NCI-H446 treated with DMSO at 0.1 percent for 48 hours (cell line): ENCODE results near the gene GFY.
"Not testable (repeated sequence)": the region's sequence is repeated elsewhere in the genome, so short reads cannot be mapped to it uniquely, and the experiment has no call there.

ENCODE experiments used
- DNase-seq: peaks from one replicate; lab custom pipeline; 2025; lab: John Stamatoyannopoulos, UW

Gene GFY

DNA sequence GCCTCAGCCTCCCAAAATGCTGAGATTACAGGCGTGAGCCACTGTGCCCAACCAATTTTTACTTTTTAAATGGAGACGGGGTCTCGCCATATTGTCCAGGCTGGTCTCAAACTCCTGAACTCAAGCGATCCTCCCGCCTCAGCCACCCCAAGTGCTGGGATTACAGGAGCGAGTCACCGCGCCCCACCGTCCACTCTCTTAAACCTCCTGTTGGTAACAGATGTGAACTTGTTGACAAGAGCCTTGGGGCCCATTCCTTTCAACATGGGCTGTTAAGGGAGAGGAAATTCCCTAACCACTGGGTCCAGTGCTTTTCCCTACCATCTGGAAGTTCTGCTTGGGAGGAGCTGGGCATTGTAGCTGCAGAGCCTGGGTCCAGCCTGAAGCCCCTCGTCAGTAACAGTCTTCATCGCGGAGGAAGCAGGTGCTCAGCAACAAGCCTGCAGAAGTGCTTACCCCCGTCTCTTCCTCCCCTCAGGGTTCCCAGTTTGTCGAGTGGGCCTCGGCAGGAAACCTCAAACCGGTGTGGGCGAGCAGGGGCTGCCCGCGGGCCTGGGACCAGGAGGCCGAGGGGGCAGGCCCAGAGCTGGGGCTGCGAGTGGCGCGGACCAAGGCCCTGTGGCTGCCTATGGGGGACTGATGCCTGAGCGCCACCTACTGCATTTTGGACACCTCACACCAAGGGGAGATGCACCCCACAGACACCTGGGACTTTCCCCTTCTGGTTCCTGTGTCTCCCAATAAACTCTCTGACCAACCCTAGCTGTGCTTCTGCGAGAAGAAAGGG is 44.8 kb downstream of the GFY start:
- no peak for DNase-seq

DNA sequence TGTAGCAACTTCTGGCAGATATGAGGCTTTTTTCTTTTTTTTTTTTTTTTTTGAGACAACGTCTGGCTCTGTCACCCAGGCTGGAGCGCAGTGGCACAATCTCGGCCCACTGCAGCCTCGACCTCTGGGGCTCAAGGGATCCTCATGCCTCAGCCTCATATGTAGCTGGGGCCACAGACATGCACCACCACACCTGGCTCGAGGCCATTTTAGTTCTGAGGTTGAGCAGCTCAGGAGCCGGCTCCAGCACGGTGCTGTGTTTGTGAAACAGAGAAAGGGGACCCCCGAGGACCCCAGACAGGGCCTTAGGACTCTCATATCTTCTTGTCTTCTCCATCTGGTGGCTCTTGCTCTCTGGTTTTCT is 45.4 kb downstream of the GFY start:
- DNase-seq = no peak

DNA sequence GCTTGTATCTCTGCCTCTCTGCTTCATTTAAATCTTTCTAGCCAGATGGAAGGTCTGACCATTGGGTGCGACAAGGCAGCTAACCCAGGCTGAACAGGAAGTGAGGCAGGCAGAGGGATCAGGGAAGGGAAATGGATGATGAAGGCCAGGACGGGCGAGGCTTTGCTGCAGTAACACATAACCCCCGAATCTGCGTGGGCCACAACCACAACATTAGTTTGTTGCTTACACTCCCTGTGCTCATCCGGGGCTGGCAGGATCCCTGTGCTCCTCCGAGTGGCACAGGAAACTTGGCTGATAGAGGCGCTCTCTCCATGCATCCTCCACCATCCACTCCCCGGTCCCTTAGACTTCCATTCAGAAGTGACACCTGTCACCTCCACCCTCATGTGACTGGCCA is 47.7 kb downstream of the GFY start:
- no peak for DNase-seq

DNA sequence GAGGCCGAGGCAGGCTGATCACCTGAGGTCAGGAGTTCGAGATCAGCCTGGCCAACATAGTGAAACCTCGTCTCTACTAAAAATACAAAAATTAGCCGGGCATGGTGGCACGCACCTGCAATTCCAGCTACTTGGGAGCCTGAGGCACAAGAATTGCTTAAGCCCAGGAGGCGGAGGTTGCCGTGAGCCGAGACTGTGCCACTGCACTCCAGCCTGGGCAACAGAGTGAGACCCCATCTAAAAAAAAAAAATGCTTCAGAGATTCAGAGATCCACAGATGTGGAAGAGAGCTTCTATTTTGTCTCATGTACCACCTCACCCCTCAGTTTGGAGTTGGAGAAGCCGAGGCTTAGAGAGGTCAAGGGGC is 48.3 kb downstream of the GFY start:
- DNase-seq = not testable (repeated sequence)

DNA sequence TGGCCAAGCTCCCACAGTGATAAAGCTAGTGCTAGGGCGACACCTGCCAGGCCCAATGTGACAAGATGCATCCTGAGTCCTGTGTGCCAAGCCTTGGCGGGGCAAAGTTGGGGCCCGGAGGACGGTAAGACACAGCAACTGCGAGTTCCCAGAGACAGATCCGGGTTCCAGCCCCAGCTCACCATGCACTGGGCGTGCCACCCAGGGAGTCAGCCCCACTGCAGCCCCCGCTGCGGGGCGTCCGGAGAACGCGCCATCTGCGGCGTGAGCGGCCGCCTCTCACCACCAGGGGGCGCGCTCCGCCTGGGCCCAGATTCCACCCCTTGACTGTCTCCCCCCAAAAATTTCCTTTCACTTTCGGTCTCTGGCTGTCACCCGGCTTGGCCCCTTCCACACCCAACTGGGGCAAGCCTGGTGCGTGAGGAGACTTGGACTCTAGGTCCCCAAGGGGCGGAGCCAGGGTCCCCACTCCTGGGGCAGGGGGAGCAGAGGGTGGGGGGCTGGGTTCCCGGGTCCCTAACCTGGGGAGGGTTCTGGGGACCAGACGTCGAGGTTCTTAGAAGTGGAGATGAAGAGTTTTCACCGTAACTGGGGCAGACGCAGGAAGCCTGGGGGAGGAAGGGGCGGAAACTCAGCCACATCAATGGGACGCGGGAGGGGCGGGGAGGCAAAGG is 48.8 kb downstream of the GFY start, which contains the start of gene FLT3LG:
TSS of gene FLT3LG (plus strand) at position 348 of the 674 bp plus-strand sequence. CDS start 425 bp downstream, outside the sequence.
- DNase-seq = no peak

DNA sequence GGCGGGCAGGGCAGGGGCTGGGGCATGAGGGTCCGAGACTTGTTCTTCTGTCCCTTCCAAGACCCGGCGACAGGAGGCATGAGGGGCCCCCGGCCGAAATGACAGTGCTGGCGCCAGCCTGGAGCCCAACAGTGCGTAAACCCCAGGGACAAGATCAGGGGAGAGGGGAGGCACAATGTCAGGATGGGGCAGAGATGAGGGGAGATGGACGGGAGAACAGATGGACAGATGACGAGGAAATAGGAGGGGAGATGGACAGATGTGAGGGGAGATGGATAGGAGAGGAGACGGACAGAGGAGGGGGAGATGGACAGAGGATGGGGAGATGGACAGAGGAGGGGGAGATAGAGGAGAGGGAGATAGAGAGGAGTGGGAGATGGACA is 49.3 kb downstream of the GFY start:
- no peak for DNase-seq

DNA sequence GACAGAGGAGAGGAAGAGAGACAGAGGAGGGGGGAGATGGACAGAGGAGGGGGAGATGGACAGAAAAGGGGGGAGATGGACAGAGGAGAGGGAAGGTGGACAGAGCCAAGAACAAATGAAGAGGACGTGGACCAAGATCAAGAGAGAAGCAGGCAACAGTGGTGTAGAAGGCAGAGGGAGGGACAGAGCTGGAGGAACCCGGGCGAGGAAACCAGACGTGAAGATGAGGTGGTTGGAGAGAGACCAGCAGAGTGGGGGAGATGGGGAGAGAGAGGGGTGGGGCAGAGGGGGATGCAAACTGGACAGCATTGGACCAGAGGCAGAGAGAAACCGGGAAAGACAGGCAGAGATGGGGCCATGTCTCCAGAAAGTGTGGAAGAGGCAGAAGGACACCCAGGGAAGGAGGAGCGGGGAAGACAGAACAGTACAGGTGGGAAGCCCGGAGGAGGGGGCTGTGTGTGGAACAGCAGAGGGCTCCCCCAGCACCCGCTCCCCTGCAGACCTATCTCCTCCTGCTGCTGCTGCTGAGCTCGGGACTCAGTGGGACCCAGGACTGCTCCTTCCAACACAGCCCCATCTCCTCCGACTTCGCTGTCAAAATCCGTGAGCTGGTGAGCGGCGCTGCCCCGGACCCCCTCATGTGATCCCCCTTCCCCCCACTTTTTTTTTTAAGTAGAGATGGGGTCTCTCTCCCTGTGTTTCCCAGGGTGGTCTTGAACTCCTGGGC is 50.2 kb downstream of the GFY start:
- no peak for DNase-seq

DNA sequence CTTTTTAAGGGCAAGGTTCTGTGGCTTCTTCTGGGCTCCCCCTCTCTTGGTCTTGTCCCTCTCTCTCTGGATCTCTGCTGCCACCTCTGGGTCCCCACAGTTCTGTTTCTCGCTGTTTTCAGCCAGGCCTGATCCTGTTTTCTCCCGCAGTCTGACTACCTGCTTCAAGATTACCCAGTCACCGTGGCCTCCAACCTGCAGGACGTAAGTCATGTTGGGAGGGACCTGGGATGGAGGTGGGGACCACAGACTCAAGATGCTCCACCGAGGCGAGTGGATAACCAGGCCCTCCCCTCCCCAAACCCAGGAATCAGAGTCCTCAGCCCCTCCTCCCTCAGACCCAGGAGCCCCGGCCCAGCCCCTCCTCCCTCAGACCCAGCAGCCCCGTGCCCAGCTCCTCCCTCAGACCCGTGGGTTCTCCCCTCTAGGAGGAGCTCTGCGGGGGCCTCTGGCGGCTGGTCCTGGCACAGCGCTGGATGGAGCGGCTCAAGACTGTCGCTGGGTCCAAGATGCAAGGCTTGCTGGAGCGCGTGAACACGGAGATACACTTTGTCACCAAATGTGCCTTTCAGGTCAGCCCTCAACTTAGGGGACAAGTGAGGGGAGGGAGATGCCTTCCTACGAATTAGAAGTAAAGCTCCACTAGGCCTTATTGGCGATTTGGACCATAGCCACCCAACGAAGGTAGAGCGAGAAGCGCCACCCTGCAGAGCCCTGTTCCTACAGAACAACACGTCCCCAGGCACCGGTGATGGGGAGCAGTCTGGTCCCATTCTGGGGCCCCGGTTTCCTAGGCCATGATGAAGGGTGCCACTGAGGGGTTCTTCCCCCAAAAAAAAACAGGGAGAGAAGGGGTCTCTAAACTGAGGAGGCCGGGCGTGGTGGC is 51.0 kb downstream of the GFY start:
- no peak for DNase-seq
